GM19328 (cell line): ENCODE data around the gene SPATA2.
A peak's percentile ranks its signal among the peaks of the same experiment; 100 is the strongest.
"Not testable (repeated sequence)": the region's sequence is repeated elsewhere in the genome, so short reads cannot be mapped to it uniquely, and the experiment has no call there.

Experiments
- ATAC-seq: cut with Tn5 transposase; IDR thresholded peaks from one replicate; pipeline ENCODE4 v1.9.1; 2021; ENCODE audit warnings: mild to moderate bottlenecking, moderate library complexity; ENCODE audit not compliant: unreplicated experiment

The SPATA2 gene, protein sequence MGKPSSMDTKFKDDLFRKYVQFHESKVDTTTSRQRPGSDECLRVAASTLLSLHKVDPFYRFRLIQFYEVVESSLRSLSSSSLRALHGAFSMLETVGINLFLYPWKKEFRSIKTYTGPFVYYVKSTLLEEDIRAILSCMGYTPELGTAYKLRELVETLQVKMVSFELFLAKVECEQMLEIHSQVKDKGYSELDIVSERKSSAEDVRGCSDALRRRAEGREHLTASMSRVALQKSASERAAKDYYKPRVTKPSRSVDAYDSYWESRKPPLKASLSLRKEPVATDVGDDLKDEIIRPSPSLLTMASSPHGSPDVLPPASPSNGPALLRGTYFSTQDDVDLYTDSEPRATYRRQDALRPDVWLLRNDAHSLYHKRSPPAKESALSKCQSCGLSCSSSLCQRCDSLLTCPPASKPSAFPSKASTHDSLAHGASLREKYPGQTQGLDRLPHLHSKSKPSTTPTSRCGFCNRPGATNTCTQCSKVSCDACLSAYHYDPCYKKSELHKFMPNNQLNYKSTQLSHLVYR

DNA sequence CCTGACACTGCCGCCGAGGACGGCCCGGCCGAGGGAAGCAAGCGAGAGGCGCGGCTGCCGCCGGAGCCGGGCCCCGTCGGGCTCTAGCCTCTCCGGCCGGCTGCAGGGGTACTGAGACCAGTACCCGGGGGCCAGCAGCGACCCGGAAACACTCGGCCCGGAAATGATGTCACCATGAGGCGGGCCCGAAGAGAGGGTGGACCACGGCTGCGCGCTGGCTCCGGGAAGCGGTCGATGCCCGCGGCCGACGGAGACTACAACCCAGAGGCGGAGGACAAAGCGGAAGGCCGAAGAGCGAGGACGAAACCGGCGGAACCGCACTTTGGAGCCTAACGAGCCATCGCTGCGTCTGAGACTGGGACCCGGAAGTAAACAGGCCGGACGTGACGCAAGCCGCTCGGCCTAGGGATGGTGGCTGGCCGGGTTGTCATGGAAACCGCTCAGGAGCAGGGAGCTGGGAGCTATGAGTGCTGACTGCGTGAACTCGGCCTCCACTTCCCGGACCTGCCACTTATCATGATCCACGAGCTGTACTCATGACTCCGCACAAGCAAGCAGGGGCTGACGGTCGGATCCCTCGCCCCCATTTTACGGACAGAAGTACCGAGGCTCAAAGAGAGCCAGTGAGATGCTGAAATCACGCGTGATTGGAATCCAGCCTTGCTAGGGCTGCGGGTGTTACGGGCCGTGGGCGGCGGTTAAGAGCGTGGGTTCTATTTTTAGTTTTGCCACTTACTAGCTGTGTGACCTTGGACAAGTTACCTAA, at the start of gene SPATA2:
Gene SPATA2, minus strand, starts transcription at position 150 of the 766 bp plus-strand sequence. CDS start 7,039 bp downstream, outside the sequence.
- ATAC-seq, result peak; percentile 80

DNA sequence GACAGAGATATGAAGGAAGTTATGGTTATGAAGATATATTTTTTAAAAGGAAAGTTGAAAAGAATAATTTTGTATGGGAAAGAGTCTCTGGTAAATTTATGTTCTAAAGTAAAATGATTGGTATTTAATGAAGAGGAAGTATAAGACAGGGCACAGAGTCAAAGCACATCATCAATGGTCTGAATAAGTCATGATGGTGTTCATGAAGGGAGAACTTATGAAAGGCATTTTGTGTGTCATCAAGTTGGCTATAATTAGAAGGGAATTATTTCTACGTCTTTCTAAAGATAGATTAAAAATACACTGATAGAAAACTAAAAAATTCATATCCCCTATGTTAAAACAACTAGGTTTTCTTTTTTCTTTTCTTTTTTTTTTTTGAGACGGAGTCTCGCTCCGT, 46.1 kb upstream of the SPATA2 start:
- ATAC-seq, result no peak

DNA sequence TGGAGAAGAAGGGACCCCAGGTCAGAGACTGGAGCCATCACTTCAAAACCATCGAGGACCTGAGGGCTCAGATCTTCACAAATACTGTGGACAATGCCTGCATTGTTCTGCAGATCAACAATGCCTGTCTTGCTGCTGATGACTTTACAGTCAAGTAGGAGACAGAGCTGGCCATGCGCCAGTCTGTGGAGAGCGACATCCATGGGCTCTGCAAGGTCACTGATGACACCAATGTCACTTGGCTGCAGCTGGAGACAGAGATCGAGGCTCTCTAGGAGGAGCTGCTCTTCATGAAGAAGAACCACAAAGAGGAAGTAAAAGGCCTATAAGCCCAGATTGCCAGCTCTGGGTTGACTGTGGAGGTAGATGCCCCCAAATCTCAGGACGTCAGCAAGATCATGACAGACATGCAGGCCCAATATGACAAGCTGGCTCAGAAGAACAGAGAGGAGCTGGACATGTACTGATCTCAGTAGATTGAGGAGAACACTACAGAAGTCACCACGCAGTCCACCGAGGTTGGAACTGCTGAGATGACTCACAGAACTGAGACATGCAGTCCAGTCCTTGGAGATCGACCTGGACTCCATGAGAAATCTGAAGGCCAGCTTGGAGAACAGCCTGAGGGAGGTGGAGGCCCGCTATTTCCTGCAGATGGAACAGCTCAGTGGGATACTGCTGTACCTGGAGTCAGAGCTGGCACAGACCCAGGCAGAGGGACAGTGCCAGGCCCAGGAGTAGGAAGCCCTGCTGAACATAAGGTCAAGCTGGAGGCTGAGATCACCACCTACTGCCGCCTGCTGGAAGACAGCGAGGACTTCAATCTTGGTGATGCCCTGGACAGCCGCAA, 42.0 kb upstream of the SPATA2 start:
- not testable (repeated sequence) for ATAC-seq

DNA sequence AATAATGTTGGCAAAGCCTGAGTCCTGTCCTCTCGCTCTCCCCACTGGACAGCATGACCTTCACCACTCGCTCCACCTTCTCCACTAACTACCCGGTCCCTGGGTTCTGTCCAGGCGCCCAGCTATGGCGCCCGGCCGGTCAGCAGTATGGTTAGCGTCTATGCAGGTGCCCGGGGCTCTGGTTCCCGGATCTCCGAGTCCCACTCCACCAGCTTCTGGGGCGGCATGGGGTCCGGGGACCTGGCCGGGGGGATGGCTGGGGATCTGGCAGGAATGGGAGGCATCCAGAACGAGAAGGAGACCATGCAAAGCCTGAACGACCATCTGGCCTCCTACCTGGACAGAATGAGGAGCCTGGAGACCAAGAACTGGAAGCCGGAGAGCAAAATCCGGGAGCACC, 41.4 kb upstream of the SPATA2 start:
- no peak for ATAC-seq

DNA sequence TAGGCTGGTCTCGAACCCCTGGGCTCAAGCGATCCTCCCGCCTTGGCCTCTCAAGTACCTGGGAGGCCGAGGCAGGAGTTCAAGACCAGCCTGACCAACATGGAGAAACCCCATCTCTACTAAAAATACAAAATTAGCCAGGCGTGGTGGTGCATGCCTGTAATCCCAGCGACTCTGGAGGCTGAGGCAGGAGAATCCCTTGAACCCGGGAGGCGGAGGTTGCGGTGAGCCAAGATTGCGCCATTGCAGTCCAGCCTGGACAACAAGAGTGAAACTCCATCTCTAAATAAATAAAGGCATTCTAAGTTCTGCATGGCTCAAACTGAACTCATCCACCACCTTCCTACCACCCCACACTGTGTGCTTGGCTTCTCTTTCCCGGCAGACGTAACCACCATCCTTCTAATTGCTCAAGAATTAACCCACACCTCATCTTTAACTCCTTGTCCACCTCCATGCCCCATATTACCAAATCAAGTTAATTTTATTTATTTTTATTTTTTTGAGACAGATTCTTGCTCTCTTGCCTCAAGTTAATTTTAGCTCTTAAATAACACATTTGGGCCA, 40.6 kb upstream of the SPATA2 start:
- ATAC-seq, result not testable (repeated sequence)

DNA sequence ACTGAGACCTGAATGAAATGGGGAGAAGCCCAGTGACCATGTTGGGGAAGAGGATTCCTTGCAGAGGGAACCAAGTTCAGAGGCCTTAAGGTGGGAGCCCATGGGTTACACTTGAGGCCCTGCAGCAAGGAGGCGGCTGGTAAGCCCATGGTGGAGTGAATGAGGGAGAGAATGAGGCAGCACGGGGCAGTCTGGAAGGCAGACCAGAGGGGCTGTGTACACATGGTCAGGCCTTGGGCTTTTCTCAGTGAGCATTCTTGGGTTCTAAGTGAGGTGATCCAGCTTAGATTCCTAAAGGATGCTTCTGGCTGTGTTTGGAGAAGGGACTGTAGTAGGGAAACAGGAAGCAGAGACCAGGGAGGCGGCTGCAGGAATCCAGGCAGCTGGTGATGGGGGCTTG, 39.8 kb upstream of the SPATA2 start:
- no peak for ATAC-seq

DNA sequence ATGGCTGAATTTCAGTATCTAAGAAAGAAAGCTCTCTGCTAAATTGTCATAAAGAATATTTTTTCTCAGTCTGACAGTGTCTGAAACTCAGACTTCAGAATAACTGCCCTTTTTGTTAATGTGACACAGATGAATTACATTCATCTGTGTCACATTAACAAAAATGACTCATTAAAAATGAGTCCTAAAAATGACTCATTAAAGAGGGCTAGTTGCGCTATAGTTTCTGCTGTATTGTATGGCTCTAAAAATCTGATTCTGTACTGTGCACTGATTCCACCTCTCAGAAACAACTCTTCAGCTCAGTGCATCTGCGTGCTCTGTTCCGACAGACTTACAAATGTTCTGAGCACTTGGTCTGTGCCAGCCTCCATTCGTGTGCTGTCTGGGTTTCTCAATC, 35.8 kb upstream of the SPATA2 start:
- ATAC-seq, result no peak

DNA sequence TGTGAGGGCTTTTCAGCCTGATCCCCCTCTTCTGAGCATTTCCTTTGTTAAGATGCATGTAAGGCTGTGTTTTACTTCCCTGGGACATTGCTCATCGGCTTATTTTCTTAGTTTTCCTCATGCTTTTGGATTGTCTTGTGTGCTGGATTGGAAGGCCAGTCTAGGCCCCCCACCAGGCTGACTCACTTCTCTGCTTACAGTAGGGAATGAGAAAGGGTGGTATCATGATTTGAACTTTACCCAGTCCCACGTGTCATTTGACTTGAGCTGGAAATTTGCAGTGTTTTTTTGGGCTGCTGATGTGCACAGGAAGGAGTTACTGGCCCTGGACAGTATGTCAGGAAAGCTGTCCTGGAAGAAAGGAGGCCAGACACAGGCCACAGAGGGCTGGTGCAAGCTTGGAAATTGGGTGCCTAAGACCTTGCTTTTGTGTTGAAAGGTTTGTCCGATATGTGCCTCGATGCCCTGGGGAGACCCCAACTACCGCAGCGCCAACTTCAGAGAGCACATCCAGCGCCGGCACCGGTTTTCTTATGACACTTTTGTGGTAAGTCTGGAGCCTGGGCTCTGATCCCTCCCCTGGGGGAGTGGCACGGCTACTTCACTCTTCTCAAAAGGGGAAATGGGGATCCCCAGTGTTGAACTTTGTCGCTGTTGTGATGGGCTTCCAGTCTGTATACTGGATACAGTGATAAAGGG, 33.6 kb upstream of the SPATA2 start:
- ATAC-seq, result no peak

DNA sequence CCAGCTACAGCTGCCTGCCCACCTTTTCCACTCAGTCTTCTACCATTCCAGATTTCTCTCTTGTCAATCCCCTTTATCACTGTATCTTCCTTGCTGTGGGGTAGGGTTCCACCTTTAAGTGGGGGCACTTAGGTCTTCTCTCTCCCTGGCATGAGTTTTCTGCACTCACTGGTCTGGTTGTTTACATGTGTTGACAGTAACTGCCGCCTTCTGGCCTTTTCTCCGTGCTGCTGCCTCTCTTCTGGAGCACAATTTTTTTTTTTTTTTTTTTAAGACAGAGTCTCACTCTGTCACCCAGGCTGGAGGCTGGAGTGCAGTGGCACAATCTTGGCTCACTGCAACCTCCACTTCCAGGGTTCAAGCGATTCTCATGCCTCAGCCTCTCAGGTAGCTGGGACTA, 32.8 kb upstream of the SPATA2 start:
- ATAC-seq, result no peak

DNA sequence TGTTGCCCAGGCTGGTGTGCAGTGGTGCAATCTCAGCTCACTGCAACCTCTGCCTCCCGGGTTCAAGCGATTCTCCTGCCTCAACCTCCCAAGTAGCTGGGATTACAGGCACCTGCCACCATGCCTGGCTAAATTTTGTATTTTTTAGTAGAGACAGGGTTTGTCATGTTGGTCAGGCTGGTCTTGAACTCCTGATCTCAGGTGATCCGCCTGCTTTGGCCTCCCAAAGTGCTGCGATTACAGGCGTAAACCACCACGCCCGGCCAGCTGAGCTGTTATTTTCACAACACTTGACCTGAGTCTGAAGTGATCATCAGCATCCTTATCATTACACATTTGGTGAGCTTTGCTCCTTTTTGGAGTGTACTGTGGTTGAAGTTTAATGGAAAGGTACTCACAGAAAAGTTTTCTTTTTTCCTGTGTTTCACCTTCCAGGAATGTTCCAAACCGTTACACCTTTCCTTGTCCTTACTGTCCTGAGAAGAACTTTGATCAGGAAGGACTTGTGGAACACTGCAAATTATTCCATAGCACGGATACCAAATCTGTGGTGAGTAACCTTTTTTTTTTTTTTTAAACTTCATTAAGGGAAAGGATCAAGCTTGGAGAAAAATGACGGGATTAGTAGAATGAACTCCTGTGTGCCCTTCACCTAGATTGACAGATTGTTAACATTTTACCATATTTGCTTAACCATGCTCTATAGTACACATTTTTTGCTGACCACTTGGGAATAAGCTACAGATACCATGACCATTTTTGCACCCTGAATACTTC, 30.6 kb upstream of the SPATA2 start:
- no peak for ATAC-seq

DNA sequence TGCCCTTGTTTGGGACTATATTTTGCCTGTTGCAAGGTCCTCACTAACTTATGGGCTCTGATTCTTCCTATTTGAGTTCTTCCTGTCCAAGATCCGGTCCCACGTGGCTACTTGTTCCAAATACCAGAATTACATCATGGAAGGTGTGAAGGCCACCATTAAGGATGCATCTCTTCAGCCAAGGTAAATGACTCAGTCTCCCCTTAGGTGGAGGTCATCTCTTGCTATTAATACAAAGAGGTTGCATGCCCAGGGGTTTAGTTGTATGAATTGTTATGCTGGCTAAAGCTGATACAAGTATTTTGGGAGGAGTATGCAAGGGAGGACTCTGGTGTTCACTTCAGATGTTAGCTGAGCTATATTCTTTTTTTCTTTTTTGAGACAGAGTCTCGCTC, 30.0 kb upstream of the SPATA2 start:
- ATAC-seq, result no peak

DNA sequence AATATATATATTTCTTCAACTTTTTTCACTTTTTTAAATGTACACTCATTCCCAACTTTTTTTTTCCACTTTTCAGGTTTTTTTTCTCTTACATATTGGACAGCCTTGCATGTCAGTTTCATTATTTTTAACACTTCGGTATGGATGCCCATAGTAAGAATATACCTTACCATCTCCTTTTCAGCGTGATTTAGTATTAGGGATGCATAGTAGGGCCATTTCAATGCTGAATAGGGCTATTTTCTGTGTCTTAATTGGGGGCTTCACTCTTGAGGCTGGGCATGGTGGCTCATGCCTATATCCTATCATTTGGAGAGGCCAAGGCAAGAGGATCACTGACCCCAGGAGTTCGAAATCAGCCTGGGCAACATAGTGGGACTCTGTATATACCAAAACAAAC, 27.6 kb upstream of the SPATA2 start:
- ATAC-seq, result no peak

DNA sequence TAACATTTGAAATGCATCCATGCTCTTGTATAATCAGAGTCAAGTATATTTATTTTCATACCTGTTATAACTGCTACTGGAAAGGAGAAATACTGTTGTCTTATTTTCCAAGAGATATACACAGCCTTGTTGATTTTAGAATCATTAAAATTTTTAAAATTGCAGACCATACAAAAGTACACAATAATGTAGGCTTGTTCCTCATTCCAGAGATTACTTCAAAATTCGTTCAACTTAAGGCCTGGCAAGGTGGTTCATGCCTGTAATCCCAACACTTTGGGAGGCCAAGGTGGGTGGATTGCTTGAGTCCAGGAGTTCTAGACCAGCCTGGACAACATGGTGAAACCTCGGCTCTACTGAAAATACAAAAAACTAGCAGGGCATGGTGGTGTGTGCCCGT, 27.0 kb upstream of the SPATA2 start:
- ATAC-seq, result no peak

DNA sequence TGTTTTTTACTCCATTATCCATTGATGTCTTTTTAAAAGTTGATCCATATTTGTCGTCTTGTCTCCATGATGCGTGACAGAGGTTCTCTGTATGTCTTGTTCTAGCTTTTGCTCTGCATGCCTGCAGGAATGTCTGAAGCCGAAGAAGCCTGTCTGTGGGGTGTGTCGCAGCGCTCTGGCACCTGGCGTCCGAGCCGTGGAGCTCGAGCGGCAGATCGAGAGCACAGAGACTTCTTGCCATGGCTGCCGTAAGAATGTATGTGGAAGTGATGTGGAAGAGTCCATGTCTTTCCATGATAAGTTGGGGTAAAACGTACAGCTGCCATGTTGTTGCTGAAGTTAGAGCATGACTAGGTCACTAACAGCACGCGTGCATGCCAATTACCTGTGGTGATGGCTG, 26.1 kb upstream of the SPATA2 start:
- ATAC-seq, result no peak

DNA sequence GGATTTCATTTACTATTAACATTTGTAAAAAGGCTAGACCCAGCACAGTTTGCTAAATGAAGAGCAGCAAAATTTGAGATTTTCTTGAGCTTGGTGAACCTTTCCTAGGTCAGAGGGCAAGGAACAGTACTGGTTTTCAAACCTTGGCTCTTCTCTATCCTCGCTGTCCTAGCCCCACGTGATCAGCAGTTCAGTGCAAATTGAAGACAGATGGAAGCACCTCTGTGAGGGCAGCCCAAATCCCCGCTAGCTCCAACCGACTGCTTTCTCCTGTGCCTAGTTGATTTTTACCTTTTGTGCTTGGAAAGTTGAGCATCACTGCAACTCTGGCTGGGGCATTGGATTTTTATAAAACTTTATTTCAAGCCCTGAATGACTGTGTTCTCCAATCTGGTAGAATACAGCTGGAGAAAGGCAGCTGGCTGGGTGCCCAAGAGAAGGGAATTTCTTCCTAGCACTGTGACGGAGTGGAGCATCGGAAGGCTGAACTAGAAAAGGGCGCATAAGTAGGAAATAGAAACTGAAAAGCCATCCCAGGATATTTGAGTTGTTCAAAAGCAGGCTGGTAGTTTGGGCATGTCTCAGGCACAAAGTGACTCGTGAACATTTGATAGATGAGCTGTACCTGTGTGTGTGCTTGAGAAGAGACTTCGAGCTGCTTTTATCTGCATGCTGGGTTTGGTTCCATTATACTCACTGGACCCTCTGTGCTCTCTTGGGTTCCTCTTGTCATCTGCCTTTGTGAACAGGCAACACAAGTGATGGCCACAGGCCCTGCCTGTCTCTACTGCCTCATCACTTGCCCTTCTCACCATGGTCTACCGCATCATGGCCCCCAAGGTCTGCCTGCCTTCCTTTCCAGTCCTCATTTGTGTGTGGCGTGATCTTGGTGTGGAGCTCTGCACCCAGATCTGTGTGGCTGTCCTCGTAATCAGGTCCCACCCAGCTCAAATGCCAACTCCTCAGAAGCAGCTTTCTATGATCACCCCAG, 23.1 kb upstream of the SPATA2 start:
- ATAC-seq, result no peak

DNA sequence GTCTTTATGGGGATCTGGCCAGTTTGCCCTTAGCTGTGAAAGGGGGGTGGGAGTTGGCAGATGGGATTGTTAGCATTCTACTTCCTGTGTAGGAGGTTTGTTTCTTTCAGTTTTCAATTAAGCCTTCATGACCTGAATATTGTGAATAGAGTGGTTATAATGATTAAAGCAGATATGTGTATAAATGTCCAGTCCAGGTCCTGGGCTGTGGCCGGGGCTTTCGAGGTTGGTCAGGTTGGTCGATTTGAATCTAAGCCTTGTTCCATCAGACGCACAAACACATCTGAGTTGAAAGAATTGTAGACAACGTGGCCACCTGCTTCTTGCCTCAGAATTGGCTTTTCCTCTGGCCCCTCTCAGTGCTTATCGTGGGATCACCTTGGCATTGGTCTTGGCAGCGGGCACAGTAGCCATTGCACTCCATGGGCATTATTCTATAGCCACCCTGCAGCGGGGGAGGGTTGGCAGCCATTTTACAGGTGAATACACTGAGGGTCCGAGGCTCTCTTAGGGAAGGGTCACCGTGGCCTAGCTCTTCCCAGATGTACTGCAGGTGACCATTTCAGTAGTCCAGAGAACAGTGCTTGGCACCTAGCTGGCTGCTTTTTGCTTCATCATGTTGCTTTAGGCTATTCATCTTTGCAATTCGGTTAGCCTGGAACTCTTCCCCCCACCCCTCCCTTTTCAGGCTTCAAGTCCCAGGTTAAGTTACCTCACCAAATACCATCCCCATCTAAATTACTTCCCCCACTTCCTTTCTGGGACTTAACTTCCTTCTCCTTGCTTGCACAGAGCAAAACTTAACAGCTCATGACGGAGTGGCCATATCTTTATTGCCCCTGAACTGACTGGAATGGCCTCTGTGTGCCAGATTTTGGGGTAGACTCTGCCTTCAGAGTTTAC, 21.9 kb upstream of the SPATA2 start:
- ATAC-seq, result no peak
